ENCODE data around the gene ACOT8. TPM values are rescaled to one million over a fixed set of nuclear protein-coding genes. Genes with fewer than 3 reads are reported as not detected.

ACOT8 gene
- polyA plus RNA-seq, 3 donors = 40.9 to 52.4 (median 44.6) TPM

- no peak for DNase-seq
- Histone ChIP-seq H3K9me3 (replicated peaks in 1 of 2; ENCODE audit: control insufficient read depth in 1 of 2, insufficient read depth in 1 of 2, low read length in 2 of 2) (no peaks in the 10 kb centered on the region), H3K79me2 (ENCODE audit: insufficient read depth, low read length) (no peaks in the 10 kb centered on the region), H2AFZ (ENCODE audit: insufficient read depth, low read depth, low read length, poor library complexity, severe bottlenecking) (no peak overlapping the region), H3K27me3 (ENCODE audit: control insufficient read depth in 2 of 2, insufficient read depth in 2 of 2, low read length in 2 of 2) (peaks cover 10 to 30% of the 10 kb centered on the region in 2 donors), H3K4me1 (ENCODE audit: control insufficient read depth in 1 of 2, insufficient read depth in 2 of 2, low read length in 2 of 2) (peaks cover 17 to 31% of the 10 kb centered on the region in 2 donors), H3K36me3 (replicated peaks in 1 of 2; ENCODE audit: control insufficient read depth in 1 of 2, insufficient read depth in 2 of 2, low read length in 2 of 2) (peaks cover 0 to 6% of the 10 kb centered on the region in 2 donors), H3K9ac (ENCODE audit: insufficient read depth, low read length, poor library complexity, severe bottlenecking) (no peak overlapping the region), H4K20me1 (ENCODE audit: insufficient read depth, low read length) (no peaks in the 10 kb centered on the region), H3K27ac (ENCODE audit: low read depth in 1 of 2, low read length in 2 of 2) (no peak overlapping the region), H3K4me2 (replicated peaks; ENCODE audit: extremely low read depth, low read length, poor library complexity, severe bottlenecking) (no peak overlapping the region), H3K4me3 (replicated peaks in 1 of 3; ENCODE audit: low read depth in 2 of 3, low read length in 3 of 3) (no peak overlapping the region)
- no peak for TF ChIP-seq CTCF (IDR thresholded peaks at IDR 0.05)
- no peak overlapping the region for H3K27ac Mint-ChIP-seq
- peaks cover 39 to 44% (median 40%) of the 10 kb centered on the region in 3 donors for H3K27me3 Mint-ChIP-seq (ENCODE audit: low read depth in 3 of 3)
- 100% methylated on average over 1 of the region's 2 CpGs for WGBS (ENCODE audit: insufficient coverage)
- peaks cover 4 to 11% of the 10 kb centered on the region in 2 donors for H3K36me3 Mint-ChIP-seq
- intact Hi-C loops (cut with micrococcal nuclease) = no loop called here
- H3K4me3 Mint-ChIP-seq = no peak overlapping the region
- peaks cover 36% of the 10 kb centered on the region for H3K4me1 Mint-ChIP-seq
- peaks cover 0 to 14% (median 5%) of the 10 kb centered on the region in 7 donors for H3K9me3 Mint-ChIP-seq
These were observed 35.2 kb downstream of the ACOT8 start for GRCh38 chr20:45821947-45822346.

- TF ChIP-seq CTCF (IDR thresholded peaks at IDR 0.05) = no peak
- H3K4me3 ChIP-seq (replicated peaks in 1 of 3; ENCODE audit: low read depth in 2 of 3, low read length in 3 of 3) = no peak overlapping the region
- Mint-ChIP-seq H3K36me3 (peaks cover 15 to 18% of the 10 kb centered on the region in 2 donors), H3K27me3 (ENCODE audit: low read depth in 3 of 3) (peaks cover 27 to 33% (median 30%) of the 10 kb centered on the region in 3 donors), H3K9me3 (peaks cover 0 to 14% (median 5%) of the 10 kb centered on the region in 7 donors), H3K27ac (no peak overlapping the region), H3K4me3 (no peak overlapping the region), H3K4me1 (peaks cover 38% of the 10 kb centered on the region)
- WGBS (ENCODE audit: insufficient coverage) = 100% methylated on average over 1 of the region's 4 CpGs
- intact Hi-C loops (cut with micrococcal nuclease) = loop anchor here in 1 of 2 donors (10.0 kb wide), 1 partner anchor 115 kb away; the partner anchor contains the start of gene PCIF1
- no peak overlapping the region for H3K9ac ChIP-seq (ENCODE audit: insufficient read depth, low read length, poor library complexity, severe bottlenecking)
- peaks cover 5 to 23% of the 10 kb centered on the region in 2 donors for H3K36me3 ChIP-seq (replicated peaks in 1 of 2; ENCODE audit: control insufficient read depth in 1 of 2, insufficient read depth in 2 of 2, low read length in 2 of 2)
- no peak for DNase-seq
- no peaks in the 10 kb centered on the region for H4K20me1 ChIP-seq (ENCODE audit: insufficient read depth, low read length)
- H3K4me1 ChIP-seq (ENCODE audit: control insufficient read depth in 1 of 2, insufficient read depth in 2 of 2, low read length in 2 of 2) = peaks cover 17 to 30% of the 10 kb centered on the region in 2 donors
- peaks cover 13% of the 10 kb centered on the region for H3K79me2 ChIP-seq (ENCODE audit: insufficient read depth, low read length)
- H3K27me3 ChIP-seq (ENCODE audit: control insufficient read depth in 2 of 2, insufficient read depth in 2 of 2, low read length in 2 of 2) = peaks cover 10 to 27% of the 10 kb centered on the region in 2 donors
- H3K9me3 ChIP-seq (replicated peaks in 1 of 2; ENCODE audit: control insufficient read depth in 1 of 2, insufficient read depth in 1 of 2, low read length in 2 of 2) = no peaks in the 10 kb centered on the region
- H3K27ac ChIP-seq (ENCODE audit: low read depth in 1 of 2, low read length in 2 of 2) = no peak overlapping the region
- no peak overlapping the region for H2AFZ ChIP-seq (ENCODE audit: insufficient read depth, low read depth, low read length, poor library complexity, severe bottlenecking)
- H3K4me2 ChIP-seq (replicated peaks; ENCODE audit: extremely low read depth, low read length, poor library complexity, severe bottlenecking) = no peak overlapping the region
These were observed 37.7 kb downstream of the ACOT8 start for GRCh38 chr20:45819466-45819865.

All from CD14-positive monocyte (primary cell).